Measurements from ENCODE around the gene CSPG4.

DNA sequence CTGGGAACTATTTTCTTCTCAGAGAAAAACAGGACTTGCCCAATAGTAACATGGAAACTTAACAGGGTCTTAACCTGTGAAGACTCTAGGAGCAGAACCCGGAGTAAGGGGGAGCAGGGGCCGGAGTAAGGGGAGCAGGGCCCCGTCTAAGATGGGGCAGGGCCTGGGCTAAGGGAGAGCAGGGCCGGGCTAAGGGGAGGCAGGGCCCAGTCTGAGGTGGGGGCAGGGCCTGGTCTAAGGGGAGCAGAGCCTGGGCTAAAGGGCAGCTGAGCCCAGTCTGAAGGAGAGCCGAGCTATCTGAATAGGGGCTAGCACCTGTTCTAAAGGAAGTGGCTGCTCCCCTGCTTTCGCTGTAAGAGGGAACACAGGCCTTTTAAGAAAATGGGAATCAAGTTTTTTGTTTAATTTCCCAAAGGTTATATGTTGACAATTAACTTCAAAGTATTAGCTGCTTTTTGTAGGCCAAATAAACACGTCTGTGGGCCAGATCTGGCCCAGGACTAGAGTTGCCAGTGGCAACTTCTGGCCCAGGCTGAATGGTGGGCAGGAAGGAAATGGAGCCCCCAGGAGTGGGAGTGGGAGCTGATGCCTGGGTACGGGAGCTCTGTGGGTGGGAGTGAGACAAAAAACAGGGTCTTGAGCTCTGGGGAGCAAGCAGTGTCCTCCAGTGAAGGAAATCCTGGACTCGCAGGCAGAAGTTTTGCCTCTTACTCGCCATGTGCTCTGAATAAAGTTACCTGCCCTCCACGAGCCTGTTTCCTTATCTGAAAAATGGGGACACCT is 32.5 kb downstream of the CSPG4 start:
- TF ChIP-seq, protein P1, sequence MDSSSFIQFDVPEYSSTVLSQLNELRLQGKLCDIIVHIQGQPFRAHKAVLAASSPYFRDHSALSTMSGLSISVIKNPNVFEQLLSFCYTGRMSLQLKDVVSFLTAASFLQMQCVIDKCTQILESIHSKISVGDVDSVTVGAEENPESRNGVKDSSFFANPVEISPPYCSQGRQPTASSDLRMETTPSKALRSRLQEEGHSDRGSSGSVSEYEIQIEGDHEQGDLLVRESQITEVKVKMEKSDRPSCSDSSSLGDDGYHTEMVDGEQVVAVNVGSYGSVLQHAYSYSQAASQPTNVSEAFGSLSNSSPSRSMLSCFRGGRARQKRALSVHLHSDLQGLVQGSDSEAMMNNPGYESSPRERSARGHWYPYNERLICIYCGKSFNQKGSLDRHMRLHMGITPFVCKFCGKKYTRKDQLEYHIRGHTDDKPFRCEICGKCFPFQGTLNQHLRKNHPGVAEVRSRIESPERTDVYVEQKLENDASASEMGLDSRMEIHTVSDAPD (CRISPR knock-in tag; IDR thresholded peaks at IDR 0.05): no peak
- TF ChIP-seq SMC3 (conservative IDR thresholded peaks at IDR 0.05; ENCODE audit: insufficient read depth, low read depth, low read length): no peak
- TF ChIP-seq NFIC (IDR thresholded peaks at IDR 0.05): no peak
- TF ChIP-seq, protein P2, sequence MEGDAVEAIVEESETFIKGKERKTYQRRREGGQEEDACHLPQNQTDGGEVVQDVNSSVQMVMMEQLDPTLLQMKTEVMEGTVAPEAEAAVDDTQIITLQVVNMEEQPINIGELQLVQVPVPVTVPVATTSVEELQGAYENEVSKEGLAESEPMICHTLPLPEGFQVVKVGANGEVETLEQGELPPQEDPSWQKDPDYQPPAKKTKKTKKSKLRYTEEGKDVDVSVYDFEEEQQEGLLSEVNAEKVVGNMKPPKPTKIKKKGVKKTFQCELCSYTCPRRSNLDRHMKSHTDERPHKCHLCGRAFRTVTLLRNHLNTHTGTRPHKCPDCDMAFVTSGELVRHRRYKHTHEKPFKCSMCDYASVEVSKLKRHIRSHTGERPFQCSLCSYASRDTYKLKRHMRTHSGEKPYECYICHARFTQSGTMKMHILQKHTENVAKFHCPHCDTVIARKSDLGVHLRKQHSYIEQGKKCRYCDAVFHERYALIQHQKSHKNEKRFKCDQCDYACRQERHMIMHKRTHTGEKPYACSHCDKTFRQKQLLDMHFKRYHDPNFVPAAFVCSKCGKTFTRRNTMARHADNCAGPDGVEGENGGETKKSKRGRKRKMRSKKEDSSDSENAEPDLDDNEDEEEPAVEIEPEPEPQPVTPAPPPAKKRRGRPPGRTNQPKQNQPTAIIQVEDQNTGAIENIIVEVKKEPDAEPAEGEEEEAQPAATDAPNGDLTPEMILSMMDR (IDR thresholded peaks at IDR 0.05 in 2 of 3, conservative IDR thresholded peaks at IDR 0.05 in 1 of 3; ENCODE audit: insufficient read depth in 2 of 3, low read depth in 1 of 3, low read length in 3 of 3): no peak
- TF ChIP-seq SMARCA4 (IDR thresholded peaks at IDR 0.05): no peak
- TF ChIP-seq, protein P3, sequence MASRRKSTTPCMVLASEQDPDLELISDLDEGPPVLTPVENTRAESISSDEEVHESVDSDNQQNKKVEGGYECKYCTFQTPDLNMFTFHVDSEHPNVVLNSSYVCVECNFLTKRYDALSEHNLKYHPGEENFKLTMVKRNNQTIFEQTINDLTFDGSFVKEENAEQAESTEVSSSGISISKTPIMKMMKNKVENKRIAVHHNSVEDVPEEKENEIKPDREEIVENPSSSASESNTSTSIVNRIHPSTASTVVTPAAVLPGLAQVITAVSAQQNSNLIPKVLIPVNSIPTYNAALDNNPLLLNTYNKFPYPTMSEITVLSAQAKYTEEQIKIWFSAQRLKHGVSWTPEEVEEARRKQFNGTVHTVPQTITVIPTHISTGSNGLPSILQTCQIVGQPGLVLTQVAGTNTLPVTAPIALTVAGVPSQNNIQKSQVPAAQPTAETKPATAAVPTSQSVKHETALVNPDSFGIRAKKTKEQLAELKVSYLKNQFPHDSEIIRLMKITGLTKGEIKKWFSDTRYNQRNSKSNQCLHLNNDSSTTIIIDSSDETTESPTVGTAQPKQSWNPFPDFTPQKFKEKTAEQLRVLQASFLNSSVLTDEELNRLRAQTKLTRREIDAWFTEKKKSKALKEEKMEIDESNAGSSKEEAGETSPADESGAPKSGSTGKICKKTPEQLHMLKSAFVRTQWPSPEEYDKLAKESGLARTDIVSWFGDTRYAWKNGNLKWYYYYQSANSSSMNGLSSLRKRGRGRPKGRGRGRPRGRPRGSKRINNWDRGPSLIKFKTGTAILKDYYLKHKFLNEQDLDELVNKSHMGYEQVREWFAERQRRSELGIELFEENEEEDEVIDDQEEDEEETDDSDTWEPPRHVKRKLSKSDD (conservative IDR thresholded peaks at IDR 0.05; ENCODE audit: low read length): no peak
- no peak for TF ChIP-seq MXI1 (IDR thresholded peaks at IDR 0.05; ENCODE audit: low read depth, low read length)
- TF ChIP-seq BRD4 (IDR thresholded peaks at IDR 0.05): no peak
- no peak for TF ChIP-seq EZH2 (IDR thresholded peaks at IDR 0.05; ENCODE audit: borderline replicate concordance, low read depth, low read length)
- TF ChIP-seq ZNF77 (CRISPR knock-in tag; IDR thresholded peaks at IDR 0.05): no peak
- no peak for TF ChIP-seq EWSR1 (IDR thresholded peaks at IDR 0.05; ENCODE audit: borderline replicate concordance, low read depth, partially characterized antibody)
- no peak for TF ChIP-seq ZNF3 (CRISPR knock-in tag; IDR thresholded peaks at IDR 0.05)
